ENCODE data around the gene THADA. TPM values are rescaled to one million over a fixed set of nuclear protein-coding genes. Genes with fewer than 3 reads are reported as not detected.
"Not testable (repeated sequence)": the region's sequence is repeated elsewhere in the genome, so short reads cannot be mapped to it uniquely, and the experiment has no call there.

Gene THADA
- polyA plus RNA-seq, 10 donors, result 16.2 to 24.7 (median 18.2) TPM

GRCh38 chr2:43417300-43417699 lies 178.5 kb downstream of the THADA start:
- no peak for DNase-seq

GRCh38 chr2:43415592-43415991 lies 180.2 kb downstream of the THADA start:
- DNase-seq, result no peak

GRCh38 chr2:43414586-43415135 lies 181.2 kb downstream of the THADA start:
- no peak for DNase-seq

GRCh38 chr2:43414033-43414432 lies 181.8 kb downstream of the THADA start:
- no peak for DNase-seq

- no peak for DNase-seq
Observed at GRCh38 chr2:43412114-43412753, 183.6 kb downstream of the THADA start.

- no peak for DNase-seq
Observed at GRCh38 chr2:43410055-43410604, 185.7 kb downstream of the THADA start.

GRCh38 chr2:43408407-43409160 lies 187.3 kb downstream of the THADA start:
- no peak for DNase-seq

- DNase-seq, result no peak
Observed at GRCh38 chr2:43407935-43408334, 187.9 kb downstream of the THADA start.

GRCh38 chr2:43406651-43407279 lies 189.1 kb downstream of the THADA start:
- no peak for DNase-seq

- no peak for DNase-seq
Observed at GRCh38 chr2:43405829-43406228, 190.0 kb downstream of the THADA start.

- DNase-seq, result no peak
Observed at GRCh38 chr2:43402452-43402937, 193.3 kb downstream of the THADA start.

GRCh38 chr2:43402002-43402401 lies 193.8 kb downstream of the THADA start:
- no peak for DNase-seq

GRCh38 chr2:43400508-43400907 lies 195.3 kb downstream of the THADA start:
- no peak for DNase-seq

GRCh38 chr2:43399515-43400264 lies 196.1 kb downstream of the THADA start:
- peak in 2 of 3 donors; percentile 54 to 59 for DNase-seq

- DNase-seq, result no peak
Observed at GRCh38 chr2:43399098-43399497, 196.7 kb downstream of the THADA start.

GRCh38 chr2:43397821-43398220 lies 198.0 kb downstream of the THADA start:
- DNase-seq, result no peak

GRCh38 chr2:43397411-43397810 lies 198.4 kb downstream of the THADA start:
- no peak for DNase-seq

GRCh38 chr2:43396344-43396743 lies 199.5 kb downstream of the THADA start:
- DNase-seq, result not testable (repeated sequence)

GRCh38 chr2:43393918-43394317 lies 201.9 kb downstream of the THADA start:
- DNase-seq, result no peak

- DNase-seq, result peak; percentile 58 to 87 (median 73)
Observed at GRCh38 chr2:43391878-43392215, 204.0 kb downstream of the THADA start.

GRCh38 chr2:43391201-43391877 lies 204.5 kb downstream of the THADA start:
- peak in 1 of 3 donors; percentile 35 for DNase-seq
